HG02870 (cell line): ENCODE data around the gene NEK1.
"Not testable (repeated sequence)": the region's sequence is repeated elsewhere in the genome, so short reads cannot be mapped to it uniquely, and the experiment has no call there.

ENCODE experiments used
- ATAC-seq: cut with Tn5 transposase; IDR thresholded peaks from one replicate; pipeline ENCODE4 v1.9.1; 2021; ENCODE audit warnings: mild to moderate bottlenecking, moderate library complexity; ENCODE audit not compliant: unreplicated experiment

NEK1 gene

GRCh38 chr4:169427727-169428126, 184.7 kb downstream of the NEK1 start:
- ATAC-seq: not testable (repeated sequence)

GRCh38 chr4:169420291-169420690, 192.1 kb downstream of the NEK1 start:
- ATAC-seq: no peak

- no peak for ATAC-seq
Measured at GRCh38 chr4:169418846-169419245, 193.5 kb downstream of the NEK1 start.

GRCh38 chr4:169417629-169418282, 194.6 kb downstream of the NEK1 start:
- no peak for ATAC-seq

- ATAC-seq: peak; percentile 75
Measured at GRCh38 chr4:169416997-169417396, 195.4 kb downstream of the NEK1 start.

- no peak for ATAC-seq
Measured at GRCh38 chr4:169416461-169416860, 195.9 kb downstream of the NEK1 start.

- no peak for ATAC-seq
Measured at GRCh38 chr4:169414913-169415312, 197.5 kb downstream of the NEK1 start.

- no peak for ATAC-seq
Measured at GRCh38 chr4:169412046-169412445, 200.3 kb downstream of the NEK1 start.

- peak; percentile 99 for ATAC-seq
Measured at GRCh38 chr4:169410839-169411770, 201.3 kb downstream of the NEK1 start.

GRCh38 chr4:169407217-169407845, 205.1 kb downstream of the NEK1 start:
- ATAC-seq: no peak

- ATAC-seq: no peak
Measured at GRCh38 chr4:169404960-169405359, 207.4 kb downstream of the NEK1 start.

- ATAC-seq: no peak
Measured at GRCh38 chr4:169400832-169401231, 211.6 kb downstream of the NEK1 start.

- ATAC-seq: peak; percentile 68
Measured at GRCh38 chr4:169399976-169400767, 212.2 kb downstream of the NEK1 start.

- no peak for ATAC-seq
Measured at GRCh38 chr4:169398316-169398715, 214.1 kb downstream of the NEK1 start.

- no peak for ATAC-seq
Measured at GRCh38 chr4:169397762-169398161, 214.6 kb downstream of the NEK1 start.

- ATAC-seq: no peak
Measured at GRCh38 chr4:169385376-169385775, 227.0 kb downstream of the NEK1 start.

GRCh38 chr4:169384779-169385178, 227.6 kb downstream of the NEK1 start:
- no peak for ATAC-seq

- ATAC-seq: no peak
Measured at GRCh38 chr4:169383724-169384123, 228.7 kb downstream of the NEK1 start.

- no peak for ATAC-seq
Measured at GRCh38 chr4:169379688-169380087, 232.7 kb downstream of the NEK1 start.

- no peak for ATAC-seq
Measured at GRCh38 chr4:169377367-169377766, 235.0 kb downstream of the NEK1 start.

GRCh38 chr4:169376421-169376820, 236.0 kb downstream of the NEK1 start:
- no peak for ATAC-seq
